ENCODE measurements around the gene ERMN. TPM values are rescaled to one million over a fixed set of nuclear protein-coding genes. Genes with fewer than 3 reads are reported as not detected.

ERMN gene
- total RNA-seq, 4 donors from 2014 or later, result 0.14 to 0.64 TPM; not detected in 2

DNA sequence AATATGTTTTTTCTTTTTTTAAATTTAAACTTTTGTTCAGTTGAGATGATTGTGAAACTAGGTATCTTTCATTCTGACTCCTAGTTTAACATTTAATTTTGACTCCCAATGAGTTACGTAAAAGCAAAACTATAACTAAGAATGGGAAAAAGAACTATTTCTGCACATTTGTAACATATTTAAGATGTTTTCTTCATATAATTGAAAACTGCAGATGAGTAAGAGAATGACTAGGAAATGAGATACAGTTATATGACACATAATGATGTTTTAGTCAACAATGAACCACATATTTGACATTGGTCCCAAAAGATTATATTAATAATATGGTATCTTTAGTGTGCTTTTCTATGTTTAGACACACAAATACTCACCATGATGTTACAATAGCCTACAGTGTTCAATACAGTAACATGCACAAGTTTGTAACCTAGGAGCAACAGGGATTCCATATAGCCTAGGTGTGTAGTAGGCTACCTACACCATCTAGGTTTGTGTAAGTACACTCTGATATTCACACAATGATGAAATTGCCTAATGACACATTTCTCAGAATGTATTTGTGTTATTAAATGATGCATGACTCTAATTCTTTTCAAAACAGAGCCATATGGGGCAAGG is 12.6 kb downstream of the ERMN start:
- in situ Hi-C loops (cut with MboI; ENCODE audit: low pct_ligation_motif_present in 1 of 4, low pct_unique_long_range_greater_than_20kb in 1 of 4, low sequenced_read_pairs in 3 of 4), result loop anchor here in 2 of 4 donors (25.0 kb wide), 2 partner anchors 449 to 699 kb away; no protein-coding TSS in a partner anchor
- no peaks in the 10 kb centered on the region for H3K4me1 ChIP-seq
- no peak overlapping the region for H3K4me3 ChIP-seq
- no peaks in the 10 kb centered on the region for H3K36me3 ChIP-seq
- WGBS, 2 donors (ENCODE audit: low coverage in 1 of 2), result 89 to 100% methylated on average over 1 of the region's 1 CpG
- no peak for TF ChIP-seq POLR2AphosphoS5 (IDR thresholded peaks at IDR 0.05)
- TF ChIP-seq EP300 (IDR thresholded peaks at IDR 0.05; ENCODE audit: low read depth), result no peak
- TF ChIP-seq POLR2A (IDR thresholded peaks at IDR 0.05), result no peak
- TF ChIP-seq, protein P1, sequence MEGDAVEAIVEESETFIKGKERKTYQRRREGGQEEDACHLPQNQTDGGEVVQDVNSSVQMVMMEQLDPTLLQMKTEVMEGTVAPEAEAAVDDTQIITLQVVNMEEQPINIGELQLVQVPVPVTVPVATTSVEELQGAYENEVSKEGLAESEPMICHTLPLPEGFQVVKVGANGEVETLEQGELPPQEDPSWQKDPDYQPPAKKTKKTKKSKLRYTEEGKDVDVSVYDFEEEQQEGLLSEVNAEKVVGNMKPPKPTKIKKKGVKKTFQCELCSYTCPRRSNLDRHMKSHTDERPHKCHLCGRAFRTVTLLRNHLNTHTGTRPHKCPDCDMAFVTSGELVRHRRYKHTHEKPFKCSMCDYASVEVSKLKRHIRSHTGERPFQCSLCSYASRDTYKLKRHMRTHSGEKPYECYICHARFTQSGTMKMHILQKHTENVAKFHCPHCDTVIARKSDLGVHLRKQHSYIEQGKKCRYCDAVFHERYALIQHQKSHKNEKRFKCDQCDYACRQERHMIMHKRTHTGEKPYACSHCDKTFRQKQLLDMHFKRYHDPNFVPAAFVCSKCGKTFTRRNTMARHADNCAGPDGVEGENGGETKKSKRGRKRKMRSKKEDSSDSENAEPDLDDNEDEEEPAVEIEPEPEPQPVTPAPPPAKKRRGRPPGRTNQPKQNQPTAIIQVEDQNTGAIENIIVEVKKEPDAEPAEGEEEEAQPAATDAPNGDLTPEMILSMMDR (IDR thresholded peaks at IDR 0.05), result no peak
- DNase-seq, result no peak
- intact Hi-C loops (cut with DNase I; ENCODE audit: low total_unique reads), result no loop called here
- no peaks in the 10 kb centered on the region for H3K9me3 ChIP-seq
- H3K27me3 ChIP-seq, result no peaks in the 10 kb centered on the region
- no peak overlapping the region for H3K27ac ChIP-seq

DNA sequence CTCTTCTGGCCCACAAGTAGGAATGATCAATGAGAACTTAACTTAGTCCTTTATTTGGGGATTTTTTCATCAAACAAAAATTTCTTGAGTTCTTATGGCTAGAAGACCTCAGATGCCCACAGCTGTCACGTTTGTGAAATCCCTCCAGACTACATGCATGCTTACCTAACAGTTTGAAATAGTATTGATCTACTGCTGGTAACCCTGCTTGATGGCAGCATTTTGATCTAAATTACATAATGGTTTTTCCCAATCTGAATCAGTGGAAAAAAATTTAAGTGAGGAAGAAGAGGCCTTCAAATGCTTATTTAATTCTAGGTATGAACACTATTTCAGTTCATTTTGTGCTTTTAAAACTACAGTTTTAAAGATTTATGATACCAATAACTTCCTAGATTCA is 13.9 kb downstream of the ERMN start:
- in situ Hi-C loops (cut with MboI; ENCODE audit: low pct_ligation_motif_present in 1 of 4, low pct_unique_long_range_greater_than_20kb in 1 of 4, low sequenced_read_pairs in 3 of 4), result loop anchor here in 2 of 4 donors (25.0 kb wide), 2 partner anchors 451 to 701 kb away; no protein-coding TSS in a partner anchor
- no peak overlapping the region for H3K27ac ChIP-seq
- TF ChIP-seq POLR2AphosphoS5 (IDR thresholded peaks at IDR 0.05) (no peak), EP300 (IDR thresholded peaks at IDR 0.05; ENCODE audit: low read depth) (no peak), POLR2A (IDR thresholded peaks at IDR 0.05) (no peak)

DNA sequence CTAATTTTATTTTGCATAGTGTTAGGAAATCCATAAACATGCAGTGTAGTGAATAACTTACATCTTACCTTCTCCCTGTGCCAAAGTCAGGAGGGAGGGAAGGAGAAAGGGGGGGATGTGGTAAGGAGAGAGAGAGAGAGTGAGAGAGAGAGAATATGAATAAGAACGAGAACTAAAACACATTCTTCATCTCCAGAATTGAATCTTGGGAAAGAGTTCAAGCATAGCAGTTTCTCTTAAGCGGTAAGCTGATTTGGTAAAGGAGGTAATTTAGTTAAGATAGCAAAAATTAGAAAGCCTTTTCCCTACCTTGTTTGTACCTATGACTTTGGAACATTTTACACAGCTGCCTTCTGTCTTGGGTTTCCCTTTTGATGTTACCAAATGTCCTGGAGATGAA is 15.7 kb downstream of the ERMN start:
- Histone ChIP-seq H3K27me3 (no peaks in the 10 kb centered on the region), H3K4me1 (no peaks in the 10 kb centered on the region), H3K9me3 (no peaks in the 10 kb centered on the region), H3K27ac (no peak overlapping the region), H3K36me3 (no peaks in the 10 kb centered on the region), H3K4me3 (no peak overlapping the region)
- intact Hi-C loops (cut with DNase I; ENCODE audit: low total_unique reads), result no loop called here
- in situ Hi-C loops (cut with MboI; ENCODE audit: low pct_ligation_motif_present in 1 of 4, low pct_unique_long_range_greater_than_20kb in 1 of 4, low sequenced_read_pairs in 3 of 4), result loop anchor here in 3 of 4 donors (10.0 to 25.0 kb wide), 3 partner anchors 452 to 702 kb away; no protein-coding TSS in a partner anchor
- no peak for TF ChIP-seq POLR2A (IDR thresholded peaks at IDR 0.05)
- TF ChIP-seq, protein P1 (IDR thresholded peaks at IDR 0.05), result no peak
- TF ChIP-seq POLR2AphosphoS5 (IDR thresholded peaks at IDR 0.05), result no peak
- no peak for TF ChIP-seq EP300 (IDR thresholded peaks at IDR 0.05; ENCODE audit: low read depth)
- WGBS, 2 donors (ENCODE audit: low coverage in 1 of 2), result 72 to 73% methylated on average over 2 of the region's 2 CpGs
- no peak for DNase-seq

More for the DNA sequence above, 13.9 kb downstream of the ERMN start:
- Histone ChIP-seq H3K27me3 (no peaks in the 10 kb centered on the region), H3K4me1 (no peaks in the 10 kb centered on the region), H3K9me3 (no peaks in the 10 kb centered on the region), H3K4me3 (no peak overlapping the region), H3K36me3 (no peaks in the 10 kb centered on the region)
- WGBS, 2 donors (ENCODE audit: low coverage in 1 of 2), result 76% methylated on average over 1 of the region's 1 CpG; no CpG with 5 or more reads in 1 of the 2 donors
- intact Hi-C loops (cut with DNase I; ENCODE audit: low total_unique reads), result no loop called here
- DNase-seq, result no peak

DNA sequence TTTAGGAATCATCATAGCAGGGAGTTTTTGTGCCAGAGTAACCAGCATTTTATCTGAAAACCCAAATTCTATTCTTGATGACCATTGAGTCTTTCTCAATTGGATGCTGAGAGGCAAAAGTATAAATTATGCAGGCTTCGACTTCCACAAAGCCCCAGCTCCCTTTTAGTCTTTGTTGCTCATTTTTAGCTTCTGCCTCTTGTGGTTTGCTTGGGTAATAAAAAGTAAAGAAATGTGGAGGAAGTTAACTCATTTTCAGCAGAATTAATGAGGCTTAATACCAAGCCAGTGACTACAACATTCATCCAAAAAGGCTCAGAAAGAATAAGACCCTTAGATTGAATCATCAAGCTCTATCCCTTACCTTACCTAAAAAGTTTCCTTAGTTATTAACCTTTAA is 18.6 kb downstream of the ERMN start:
- Histone ChIP-seq H3K4me3 (no peak overlapping the region), H3K36me3 (no peaks in the 10 kb centered on the region), H3K9me3 (no peaks in the 10 kb centered on the region), H3K27me3 (peaks cover 16% of the 10 kb centered on the region), H3K4me1 (peaks cover 0 to 5% (median 0%) of the 10 kb centered on the region in 4 donors), H3K27ac (no peak overlapping the region)
- TF ChIP-seq, protein P1 (IDR thresholded peaks at IDR 0.05), result no peak
- TF ChIP-seq POLR2A (IDR thresholded peaks at IDR 0.05), result no peak
- TF ChIP-seq EP300 (IDR thresholded peaks at IDR 0.05; ENCODE audit: low read depth), result no peak
- TF ChIP-seq POLR2AphosphoS5 (IDR thresholded peaks at IDR 0.05), result no peak
- WGBS, 2 donors (ENCODE audit: low coverage in 1 of 2), result 61 to 73% methylated on average over 1 of the region's 1 CpG
- in situ Hi-C loops (cut with MboI; ENCODE audit: low pct_ligation_motif_present in 1 of 4, low pct_unique_long_range_greater_than_20kb in 1 of 4, low sequenced_read_pairs in 3 of 4) (loop anchor here in 3 of 4 donors (10.0 to 25.0 kb wide), 3 partner anchors 455 to 705 kb away; no protein-coding TSS in a partner anchor), intact Hi-C loops (cut with DNase I; ENCODE audit: low total_unique reads) (no loop called here)
- DNase-seq, result no peak
